ENCODE results near the gene FAM181B.

The FAM181B gene

DNA sequence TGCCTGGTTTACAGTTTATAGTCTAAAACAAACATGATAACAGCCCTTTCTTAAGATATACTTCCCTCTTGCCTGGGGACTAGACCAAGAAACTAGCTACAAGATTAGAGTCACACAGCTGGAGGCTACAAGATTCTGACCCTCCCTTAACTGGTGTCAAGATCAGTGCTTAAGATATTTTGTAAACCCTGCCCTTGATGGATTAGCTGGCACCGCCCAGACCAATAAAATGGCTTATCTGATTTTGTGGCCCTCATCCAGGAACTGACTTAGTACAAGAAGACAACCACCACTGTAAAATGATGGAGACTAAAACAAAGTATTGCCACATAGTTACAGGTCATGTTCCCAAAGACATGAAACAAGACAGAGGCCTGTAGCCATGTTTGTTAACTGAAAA, 53.4 kb downstream of the FAM181B start:
- no peak for DNase-seq
